Osteoblast (primary cell): Measurements from ENCODE around the gene STARD10. TPM values are rescaled to one million over a fixed set of nuclear protein-coding genes. Genes with fewer than 3 reads are reported as not detected.
A peak's percentile ranks its signal among the peaks of the same experiment; 100 is the strongest.

ENCODE experiments used
- DNase-seq: peaks from one replicate; pipeline ENCODE4 v3.0.0; 2011; ENCODE audit warnings: low spot score, mixed read lengths; ENCODE audit not compliant: insufficient read length; ENCODE audit errors: missing footprints
- H2AFZ ChIP-seq: 2 replicates; pipeline ENCODE4 v1.6.0; 2011; ENCODE audit warnings: mild to moderate bottlenecking, low read length
- H3K27ac ChIP-seq: 2 replicates; pipeline ENCODE4 v1.5.1; 2011; ENCODE audit warnings: mild to moderate bottlenecking, low read depth, low read length, moderate library complexity
- H3K27me3 ChIP-seq: 2 replicates; pipeline ENCODE4 v1.6.0; 2012; ENCODE audit warnings: mild to moderate bottlenecking, control low read depth, inconsistent platforms, low read length, moderate library complexity; ENCODE audit not compliant: insufficient read depth
- H3K36me3 ChIP-seq: 2 replicates; pipeline ENCODE4 v1.5.1; 2011; ENCODE audit warnings: mild to moderate bottlenecking, low read length, control low read depth, moderate library complexity; ENCODE audit not compliant: insufficient read depth
- H3K4me1 ChIP-seq: 2 replicates; pipeline ENCODE4 v1.5.1; 2011; ENCODE audit warnings: mild to moderate bottlenecking, low read length, control low read depth, moderate library complexity; ENCODE audit not compliant: insufficient read depth
- H3K4me2 ChIP-seq: 2 replicates; pipeline ENCODE4 v1.6.0; 2011; ENCODE audit warnings: mild to moderate bottlenecking, low read length; ENCODE audit not compliant: insufficient read depth
- H3K4me3 ChIP-seq: fragments of 200-600 bp; sonication (generic); 3 replicates; pipeline ENCODE4 v1.5.1; 2012; ENCODE audit warnings: mild to moderate bottlenecking, low read length, inconsistent platforms; ENCODE audit not compliant: insufficient read depth
- H3K79me2 ChIP-seq: 2 replicates; pipeline ENCODE4 v1.6.0; 2012; ENCODE audit warnings: mild to moderate bottlenecking, low read length, control low read depth, inconsistent platforms; ENCODE audit not compliant: insufficient read depth
- H3K9me3 ChIP-seq: 2 replicates; pipeline ENCODE4 v1.5.1; 2011; ENCODE audit warnings: low read depth, low read length, control low read depth
- H4K20me1 ChIP-seq: 2 replicates; pipeline ENCODE4 v1.6.0; 2012; ENCODE audit warnings: mild to moderate bottlenecking, low read length, control low read depth; ENCODE audit not compliant: insufficient read depth
- CTCF ChIP-seq: IDR thresholded peaks from 2 replicates; pipeline ENCODE4 v1.5.1; 2011; ENCODE audit warnings: mild to moderate bottlenecking, low read depth, low read length, moderate library complexity; ENCODE audit errors: extremely low read depth
- total RNA-seq: library from RNA; depleted of rRNA; stranded (reverse); fragments of >200 nt; gene quantifications from 2 replicates; pipeline ENCODE4 v1.2.3, GENCODE V29; 2012

STARD10 gene
- total RNA-seq, 1 donor, result 25.7 TPM

DNA sequence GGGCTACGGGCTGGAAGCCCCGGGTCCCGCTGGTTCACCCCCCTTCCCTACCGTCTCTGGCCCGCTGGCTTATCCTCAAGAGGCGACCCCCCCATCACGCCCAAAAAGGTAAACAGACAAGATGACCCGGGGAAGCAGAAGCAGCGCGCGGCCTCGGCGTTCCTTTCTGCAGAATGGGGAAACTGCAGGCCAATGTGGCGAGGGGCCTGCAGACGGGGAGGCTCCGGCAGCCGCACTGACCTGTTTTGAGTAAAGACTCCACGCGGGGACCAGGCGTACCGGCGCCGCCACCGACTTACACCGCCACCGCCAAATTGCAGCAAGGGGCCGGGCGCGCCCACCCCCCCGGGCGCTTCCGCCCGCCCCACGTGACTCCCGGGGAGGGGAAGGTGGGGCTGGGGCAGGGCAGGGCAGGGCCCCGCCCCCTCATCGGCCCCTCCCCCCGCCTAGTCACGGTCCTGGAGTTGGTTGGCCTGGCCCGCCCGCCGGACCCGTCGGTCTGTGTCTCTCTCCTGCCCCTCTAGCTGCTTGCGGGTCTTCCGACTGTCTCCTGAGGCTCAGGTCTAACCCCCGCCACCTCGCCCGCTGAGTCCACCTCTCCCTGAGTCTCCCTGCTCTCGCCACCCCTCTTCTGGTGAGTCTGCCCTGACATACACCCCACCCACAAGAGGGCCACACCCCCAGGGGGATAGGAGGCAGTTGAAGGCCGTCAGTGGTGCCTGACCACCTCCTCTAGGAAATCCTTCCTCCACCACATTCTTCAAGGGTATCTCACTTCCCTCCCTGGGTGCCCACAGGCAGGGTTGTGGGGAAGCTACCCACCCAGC lies 41.5 kb downstream of the STARD10 start, which contains the start of gene ARAP1:
Gene ARAP1, minus strand, starts transcription at position 321 of the 827 bp plus-strand sequence. CDS start 25,280 bp downstream, outside the sequence.
- peak; percentile 99 for DNase-seq

GRCh38 chr11:72751116-72752087 lies 42.4 kb downstream of the STARD10 start:
- H3K4me1 ChIP-seq, result peaks cover 19% of the 10 kb centered on the region
- H3K4me2 ChIP-seq, result peak overlapping the region; percentile 89
- H3K4me3 ChIP-seq, result peak overlapping the region; percentile 87
- no peaks in the 10 kb centered on the region for H3K36me3 ChIP-seq
- H2AFZ ChIP-seq, result peak overlapping the region; percentile 71
- DNase-seq, result peak; percentile 90
- H3K9me3 ChIP-seq, result no peaks in the 10 kb centered on the region
- TF ChIP-seq CTCF, result no peak
- H3K27me3 ChIP-seq, result no peaks in the 10 kb centered on the region
- peaks cover 5% of the 10 kb centered on the region for H4K20me1 ChIP-seq
- H3K27ac ChIP-seq, result no peak overlapping the region
- peaks cover 40% of the 10 kb centered on the region for H3K79me2 ChIP-seq

More for the DNA sequence above, 41.5 kb downstream of the STARD10 start, which contains the start of gene ARAP1:
- no peaks in the 10 kb centered on the region for H3K36me3 ChIP-seq
- no peaks in the 10 kb centered on the region for H3K9me3 ChIP-seq
- TF ChIP-seq CTCF, result no peak
- peak within 1 kb of the TSS; percentile 61 for H3K27ac ChIP-seq
- peak within 1 kb of the TSS; percentile 89 for H3K4me2 ChIP-seq
- peak within 1 kb of the TSS; percentile 86 for H2AFZ ChIP-seq
- no peaks in the 10 kb centered on the region for H3K27me3 ChIP-seq
- peaks cover 19% of the 10 kb centered on the region for H3K4me1 ChIP-seq
- H3K79me2 ChIP-seq, result peaks cover 40% of the 10 kb centered on the region
- peaks cover 5% of the 10 kb centered on the region for H4K20me1 ChIP-seq
- peak within 1 kb of the TSS; percentile 87 for H3K4me3 ChIP-seq

DNA sequence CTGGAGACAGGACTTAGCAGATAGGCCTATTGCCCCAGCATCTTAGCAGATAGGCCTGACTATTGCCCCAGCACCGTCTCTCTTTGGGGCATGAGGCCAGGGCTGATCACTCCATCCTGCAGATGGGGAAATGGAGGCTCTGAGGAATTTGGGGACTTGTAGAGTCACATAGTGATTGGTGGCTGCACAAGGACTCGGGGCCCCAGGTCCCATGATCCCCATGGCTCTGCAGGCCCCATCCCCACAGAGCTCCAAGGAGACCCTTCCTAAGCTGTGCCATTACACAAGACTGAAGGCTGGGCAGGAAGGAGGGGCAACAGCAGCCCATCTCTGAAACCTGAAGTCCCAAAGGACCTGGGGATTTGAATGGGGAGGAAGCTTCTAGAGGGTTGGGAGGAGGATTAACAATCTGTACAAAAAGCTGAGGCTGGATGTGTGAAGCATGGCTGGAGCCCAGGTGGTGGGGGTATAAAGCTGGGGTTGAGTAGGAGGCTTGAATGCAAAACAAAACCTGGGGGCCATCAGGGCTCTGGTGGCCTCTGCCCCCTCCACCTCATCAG lies 43.2 kb downstream of the STARD10 start:
- peak; percentile 66 for DNase-seq
- H3K4me1 ChIP-seq, result peaks cover 19% of the 10 kb centered on the region
- peaks cover 43% of the 10 kb centered on the region for H3K79me2 ChIP-seq
- H2AFZ ChIP-seq, result no peak overlapping the region
- H4K20me1 ChIP-seq, result peaks cover 5% of the 10 kb centered on the region
- no peaks in the 10 kb centered on the region for H3K36me3 ChIP-seq
- H3K27me3 ChIP-seq, result no peaks in the 10 kb centered on the region
- H3K9me3 ChIP-seq, result no peaks in the 10 kb centered on the region
- no peak overlapping the region for H3K27ac ChIP-seq
- H3K4me2 ChIP-seq, result no peak overlapping the region
- no peak for TF ChIP-seq CTCF
- no peak overlapping the region for H3K4me3 ChIP-seq
